Neuronal stem cell (in vitro differentiated cells): ENCODE data around the gene FOXN3.

Source experiments
- DNase-seq: peaks from one replicate; pipeline ENCODE4 v3.0.0-alpha.2; 2013; ENCODE audit warnings: low spot score
- H2AFZ ChIP-seq: one replicate; pipeline ENCODE4 v1.6.1; 2013; ENCODE audit warnings: mild to moderate bottlenecking, low read length, inconsistent platforms
- H2AK5ac ChIP-seq: 2 replicates; pipeline ENCODE4 v1.6.1; 2013; ENCODE audit warnings: low read depth, mild to moderate bottlenecking, inconsistent platforms, low read length, moderate library complexity, mixed read lengths
- H2BK120ac ChIP-seq: 2 replicates; pipeline ENCODE4 v1.6.1; 2013; ENCODE audit warnings: low read depth, mild to moderate bottlenecking, inconsistent platforms, low read length, moderate library complexity, mixed read lengths
- H2BK12ac ChIP-seq: one replicate; pipeline ENCODE4 v1.6.1; 2013; ENCODE audit warnings: low read length, inconsistent platforms
- H2BK15ac ChIP-seq: 2 replicates; pipeline ENCODE4 v1.6.1; 2013; ENCODE audit warnings: mild to moderate bottlenecking, low read length, inconsistent platforms, mixed read lengths
- H2BK5ac ChIP-seq: one replicate; pipeline ENCODE4 v1.6.1; 2013; ENCODE audit warnings: inconsistent platforms, mild to moderate bottlenecking, low read length, moderate library complexity
- H3K14ac ChIP-seq: one replicate; pipeline ENCODE4 v1.6.1; 2013; ENCODE audit warnings: low read length, inconsistent platforms
- H3K18ac ChIP-seq: 2 replicates; pipeline ENCODE4 v1.6.1; 2013; ENCODE audit warnings: low read length, inconsistent platforms
- H3K23ac ChIP-seq: 2 replicates; pipeline ENCODE4 v1.6.1; 2013; ENCODE audit warnings: low read depth, mild to moderate bottlenecking, mixed read lengths, low read length, inconsistent platforms; ENCODE audit not compliant: poor library complexity
- H3K27ac ChIP-seq: replicated peaks from 3 replicates; pipeline ENCODE4 v1.5.1; 2013; ENCODE audit warnings: low read length, inconsistent platforms
- H3K27me3 ChIP-seq, 3 experiments: 2 replicates each; pipeline ENCODE4 v1.6.1; 2013; ENCODE audit warnings: low read length in 3 of 3, mild to moderate bottlenecking in 2 of 3, inconsistent platforms in 1 of 3, low read depth in 1 of 3, mixed read lengths in 1 of 3, moderate library complexity in 1 of 3; ENCODE audit not compliant: control insufficient read depth in 3 of 3, insufficient read depth in 3 of 3
- H3K36me3 ChIP-seq, 2 donors: replicated peaks in 1 of 2; 2 replicates each; pipeline ENCODE4 v1.6.1; 2013; ENCODE audit warnings: low read length in 2 of 2; ENCODE audit not compliant: control insufficient read depth in 2 of 2, insufficient read depth in 2 of 2
- H3K4ac ChIP-seq: 2 replicates; pipeline ENCODE4 v1.6.1; 2013; ENCODE audit warnings: inconsistent platforms, mild to moderate bottlenecking, low read length, moderate library complexity
- H3K4me1 ChIP-seq, 2 donors: 1 replicate in 1 of 2; 2 replicates in 1 of 2; pipeline ENCODE4 v1.6.1; 2013; ENCODE audit warnings: low read length in 2 of 2, low read depth in 1 of 2; ENCODE audit not compliant: control insufficient read depth in 2 of 2, insufficient read depth in 1 of 2
- H3K4me2 ChIP-seq: one replicate; pipeline ENCODE4 v1.6.1; 2013; ENCODE audit warnings: mild to moderate bottlenecking, low read length, inconsistent platforms; ENCODE audit not compliant: insufficient read depth, poor library complexity, severe bottlenecking
- H3K4me3 ChIP-seq, 2 donors: 2 replicates each; pipeline ENCODE4 v1.5.1; 2013; ENCODE audit warnings: low read length in 2 of 2, mild to moderate bottlenecking in 2 of 2, inconsistent platforms in 1 of 2, moderate library complexity in 1 of 2
- H3K79me1 ChIP-seq: one replicate; pipeline ENCODE4 v1.6.1; 2013; ENCODE audit warnings: low read depth, mild to moderate bottlenecking, inconsistent platforms, low read length, moderate library complexity
- H3K9ac ChIP-seq: one replicate; pipeline ENCODE4 v1.6.1; 2013; ENCODE audit warnings: mild to moderate bottlenecking, low read depth, low read length, inconsistent platforms; ENCODE audit not compliant: poor library complexity
- H3K9me3 ChIP-seq, 2 donors: replicated peaks in 1 of 2; 2 replicates each; pipeline versions ENCODE3 to v1.6.1; 2013; ENCODE audit warnings: low read length in 2 of 2, mild to moderate bottlenecking in 2 of 2, inconsistent platforms in 1 of 2, low read depth in 1 of 2, mixed read lengths in 1 of 2, moderate library complexity in 1 of 2; ENCODE audit not compliant: control insufficient read depth in 2 of 2, insufficient read depth in 1 of 2
- H4K8ac ChIP-seq: one replicate; pipeline ENCODE4 v1.6.1; 2013; ENCODE audit warnings: low read depth, mild to moderate bottlenecking, inconsistent platforms, low read length, moderate library complexity
- H4K91ac ChIP-seq: one replicate; pipeline ENCODE4 v1.6.1; 2013; ENCODE audit warnings: low read length, low read depth, mild to moderate bottlenecking, inconsistent platforms; ENCODE audit not compliant: poor library complexity
- WGBS, 2 donors: extraction: QIAGEN DNeasy Blood & Tissue Kit; methylation state at CpG; one replicate each; pipeline ENCODE4 v1.1.7; 2013; ENCODE audit warnings: missing lambda C conversion rate in 2 of 2, mixed read lengths in 1 of 2; ENCODE audit not compliant: insufficient read length in 2 of 2, insufficient replicate concordance in 1 of 2; ENCODE audit errors: extremely low coverage in 2 of 2; 5-methylcytosine and 5-hydroxymethylcytosine counted together

Gene FOXN3

DNA sequence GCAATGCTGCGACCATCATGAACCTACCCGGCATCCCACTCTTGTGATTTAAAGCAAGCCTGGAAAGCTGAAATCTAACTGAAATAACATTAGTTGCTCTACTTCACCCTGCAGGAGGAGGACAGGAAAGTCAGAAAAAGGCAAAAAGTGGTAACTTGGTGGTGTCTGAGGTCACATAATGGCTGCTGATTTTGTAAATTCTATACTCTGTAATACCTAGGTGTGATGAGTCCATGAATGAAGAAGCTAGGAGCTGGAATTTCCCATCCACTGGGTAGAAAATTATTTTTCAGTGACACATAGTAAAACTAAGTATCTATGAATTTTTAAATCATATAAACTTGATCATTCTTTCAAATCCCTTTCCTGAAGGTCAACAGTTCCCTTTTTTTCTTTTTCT is 183.8 kb downstream of the FOXN3 start:
- H3K4ac ChIP-seq: no peak overlapping the region
- no peak overlapping the region for H2BK5ac ChIP-seq
- peaks cover 0 to 9% of the 10 kb centered on the region in 2 donors for H3K9me3 ChIP-seq
- H3K23ac ChIP-seq: no peak overlapping the region
- H3K27ac ChIP-seq: no peak overlapping the region
- DNase-seq: no peak
- no peak overlapping the region for H4K8ac ChIP-seq
- no peak overlapping the region for H2BK120ac ChIP-seq
- H3K14ac ChIP-seq: no peak overlapping the region
- no peaks in the 10 kb centered on the region for H3K79me1 ChIP-seq
- no peak overlapping the region for H3K4me2 ChIP-seq
- H2BK12ac ChIP-seq: no peak overlapping the region
- H2AK5ac ChIP-seq: no peak overlapping the region
- no peak overlapping the region for H4K91ac ChIP-seq
- peaks cover 3 to 6% of the 10 kb centered on the region in 2 donors for H3K4me1 ChIP-seq
- WGBS, 2 donors: no CpG with 5 or more reads among the region's 2 CpGs
- H3K9ac ChIP-seq: no peak overlapping the region
- H3K18ac ChIP-seq: no peak overlapping the region
- H2BK15ac ChIP-seq: no peak overlapping the region
- H2AFZ ChIP-seq: no peak overlapping the region
- H3K27me3 ChIP-seq: no peaks in the 10 kb centered on the region
- no peaks in the 10 kb centered on the region for H3K36me3 ChIP-seq
- H3K4me3 ChIP-seq: no peak overlapping the region

GRCh38 chr14:89232265-89233070 is 184.6 kb downstream of the FOXN3 start:
- H3K23ac ChIP-seq: no peak overlapping the region
- H3K27me3 ChIP-seq: no peaks in the 10 kb centered on the region
- WGBS, 2 donors: no CpG with 5 or more reads among the region's 18 CpGs
- H2BK12ac ChIP-seq: no peak overlapping the region
- no peaks in the 10 kb centered on the region for H3K79me1 ChIP-seq
- H3K9me3 ChIP-seq: peaks cover 0 to 9% of the 10 kb centered on the region in 2 donors
- H3K4me2 ChIP-seq: no peak overlapping the region
- no peak overlapping the region for H3K4me3 ChIP-seq
- no peak overlapping the region for H3K14ac ChIP-seq
- no peak overlapping the region for H2AK5ac ChIP-seq
- no peaks in the 10 kb centered on the region for H3K36me3 ChIP-seq
- no peak overlapping the region for H3K27ac ChIP-seq
- no peak overlapping the region for H2BK5ac ChIP-seq
- no peak overlapping the region for H4K91ac ChIP-seq
- no peak overlapping the region for H3K18ac ChIP-seq
- no peak overlapping the region for H2BK120ac ChIP-seq
- no peak overlapping the region for H3K4ac ChIP-seq
- no peak overlapping the region for H2BK15ac ChIP-seq
- H3K9ac ChIP-seq: no peak overlapping the region
- H4K8ac ChIP-seq: no peak overlapping the region
- no peak overlapping the region for H2AFZ ChIP-seq
- H3K4me1 ChIP-seq: peaks cover 3 to 6% of the 10 kb centered on the region in 2 donors
- no peak for DNase-seq

DNA sequence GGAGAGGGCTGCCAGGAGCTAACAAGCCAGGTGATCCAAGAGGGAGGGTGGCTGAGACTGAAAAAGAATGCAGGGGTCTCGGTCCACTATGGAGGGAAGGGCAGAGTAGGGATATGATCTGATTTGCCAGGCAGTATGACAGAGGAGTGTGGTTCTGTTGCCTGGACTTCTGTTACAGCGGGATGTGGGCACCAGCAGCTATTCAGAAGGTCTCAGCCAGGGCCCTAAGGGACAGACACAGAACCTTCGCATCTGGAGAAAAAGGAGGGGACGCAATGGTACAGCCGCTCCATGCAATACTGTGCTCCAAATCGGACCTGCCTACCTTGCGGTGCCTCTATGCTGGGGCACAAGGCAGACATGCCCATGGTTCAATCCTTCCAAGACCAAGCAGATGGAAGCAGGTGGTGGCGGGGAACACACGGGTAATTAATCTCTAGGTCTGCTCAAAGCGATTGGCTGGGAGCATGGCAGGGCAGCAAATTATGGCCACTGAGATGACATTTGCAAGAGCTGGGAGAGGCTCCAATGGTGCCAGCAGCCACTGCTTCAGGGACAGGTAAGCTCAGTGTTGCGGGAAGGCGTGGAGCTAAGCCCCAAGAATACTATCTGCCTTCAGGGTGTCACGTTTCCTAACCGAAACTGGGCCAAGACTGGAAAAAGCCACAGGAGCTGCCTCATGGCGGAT is 185.5 kb downstream of the FOXN3 start:
- H3K4me2 ChIP-seq: no peak overlapping the region
- peaks cover 3 to 6% of the 10 kb centered on the region in 2 donors for H3K4me1 ChIP-seq
- H4K8ac ChIP-seq: no peak overlapping the region
- no peak overlapping the region for H2BK120ac ChIP-seq
- no peak overlapping the region for H3K27ac ChIP-seq
- H2BK12ac ChIP-seq: no peak overlapping the region
- H2AFZ ChIP-seq: no peak overlapping the region
- H2BK5ac ChIP-seq: no peak overlapping the region
- H4K91ac ChIP-seq: no peak overlapping the region
- H3K18ac ChIP-seq: no peak overlapping the region
- H3K27me3 ChIP-seq: no peaks in the 10 kb centered on the region
- peak overlapping the region; percentile 14 for H3K14ac ChIP-seq
- no peak overlapping the region for H3K23ac ChIP-seq
- no CpG with 5 or more reads among the region's 15 CpGs for WGBS, 2 donors
- DNase-seq: no peak
- H3K79me1 ChIP-seq: no peaks in the 10 kb centered on the region
- no peak overlapping the region for H2BK15ac ChIP-seq
- H3K36me3 ChIP-seq: no peaks in the 10 kb centered on the region
- peaks cover 0 to 9% of the 10 kb centered on the region in 2 donors for H3K9me3 ChIP-seq
- no peak overlapping the region for H3K9ac ChIP-seq
- no peak overlapping the region for H3K4me3 ChIP-seq
- H3K4ac ChIP-seq: no peak overlapping the region
- H2AK5ac ChIP-seq: no peak overlapping the region

GRCh38 chr14:89228921-89229639 is 188.0 kb downstream of the FOXN3 start:
- H3K4me1 ChIP-seq: peaks cover 3 to 6% of the 10 kb centered on the region in 2 donors
- H3K14ac ChIP-seq: no peak overlapping the region
- no peak overlapping the region for H3K27ac ChIP-seq

More at GRCh38 chr14:89228921-89229639, 188.0 kb downstream of the FOXN3 start:
- no peak overlapping the region for H2BK12ac ChIP-seq
- no peak overlapping the region for H3K4me2 ChIP-seq
- H4K8ac ChIP-seq: no peak overlapping the region
- H3K9me3 ChIP-seq: no peaks in the 10 kb centered on the region
- H3K4ac ChIP-seq: no peak overlapping the region
- H2BK15ac ChIP-seq: no peak overlapping the region
- H2BK5ac ChIP-seq: no peak overlapping the region
- no peaks in the 10 kb centered on the region for H3K36me3 ChIP-seq
- no peak overlapping the region for H2AK5ac ChIP-seq
- H3K79me1 ChIP-seq: no peaks in the 10 kb centered on the region
- no peak overlapping the region for H4K91ac ChIP-seq
- no peak overlapping the region for H3K23ac ChIP-seq
- H3K18ac ChIP-seq: no peak overlapping the region
- H3K4me3 ChIP-seq: no peak overlapping the region
- no peak overlapping the region for H2BK120ac ChIP-seq
- DNase-seq: no peak
- H2AFZ ChIP-seq: no peak overlapping the region
- WGBS, 2 donors: no CpG with 5 or more reads among the region's 10 CpGs
- no peak overlapping the region for H3K9ac ChIP-seq
- H3K27me3 ChIP-seq: no peaks in the 10 kb centered on the region
